ENCODE measurements around the gene KRT83.
"Not testable (repeated sequence)": the region's sequence is repeated elsewhere in the genome, so short reads cannot be mapped to it uniquely, and the experiment has no call there.

KRT83 gene

GRCh38 chr12:52327830-52328500 is 6.8 kb upstream of the KRT83 start:
- no peak for DNase-seq

GRCh38 chr12:52327052-52327829 is 6.0 kb upstream of the KRT83 start:
- peak; percentile 72 for DNase-seq

GRCh38 chr12:52324153-52324444 is 2.9 kb upstream of the KRT83 start:
- DNase-seq = no peak

GRCh38 chr12:52323416-52324152 is 2.4 kb upstream of the KRT83 start:
- DNase-seq = no peak

GRCh38 chr12:52323001-52323400 is 1.8 kb upstream of the KRT83 start:
- DNase-seq = no peak

- no peak for DNase-seq
Measured at GRCh38 chr12:52322069-52322468, 871 bp upstream of the KRT83 start.

GRCh38 chr12:52321418-52321817 is 220 bp upstream of the KRT83 start:
- DNase-seq = no peak

GRCh38 chr12:52319097-52319496 is 2.1 kb downstream of the KRT83 start:
- peak; percentile 47 for DNase-seq

GRCh38 chr12:52318241-52318990 is 2.8 kb downstream of the KRT83 start:
- no peak for DNase-seq

GRCh38 chr12:52317468-52318052 is 3.6 kb downstream of the KRT83 start:
- no peak for DNase-seq

- DNase-seq = no peak
Measured at GRCh38 chr12:52316701-52317100, 4.5 kb downstream of the KRT83 start.

GRCh38 chr12:52316290-52316689 is 4.9 kb downstream of the KRT83 start:
- DNase-seq = no peak

GRCh38 chr12:52315721-52316120 is 5.5 kb downstream of the KRT83 start:
- DNase-seq = not testable (repeated sequence)

- DNase-seq = no peak
Measured at GRCh38 chr12:52314511-52314910, 6.7 kb downstream of the KRT83 start.

- no peak for DNase-seq
Measured at GRCh38 chr12:52313926-52314325, 7.3 kb downstream of the KRT83 start.

GRCh38 chr12:52313461-52313860 is 7.7 kb downstream of the KRT83 start:
- DNase-seq = no peak

- DNase-seq = no peak
Measured at GRCh38 chr12:52312086-52312485, 9.1 kb downstream of the KRT83 start.

GRCh38 chr12:52311285-52311648 is 9.9 kb downstream of the KRT83 start:
- no peak for DNase-seq

GRCh38 chr12:52310622-52311284 is 10.4 kb downstream of the KRT83 start:
- peak; percentile 53 for DNase-seq

- no peak for DNase-seq
Measured at GRCh38 chr12:52308806-52309425, 12.3 kb downstream of the KRT83 start.

- peak; percentile 29 for DNase-seq
Measured at GRCh38 chr12:52307836-52308805, 13.1 kb downstream of the KRT83 start.
